NCI-H2171 treated with DMSO at 0.1 percent for 48 hours (cell line): Measurements from ENCODE around the gene CCR5.

Experiments used
- DNase-seq: peaks from one replicate; lab custom pipeline; 2025; lab: John Stamatoyannopoulos, UW

CCR5 gene

DNA sequence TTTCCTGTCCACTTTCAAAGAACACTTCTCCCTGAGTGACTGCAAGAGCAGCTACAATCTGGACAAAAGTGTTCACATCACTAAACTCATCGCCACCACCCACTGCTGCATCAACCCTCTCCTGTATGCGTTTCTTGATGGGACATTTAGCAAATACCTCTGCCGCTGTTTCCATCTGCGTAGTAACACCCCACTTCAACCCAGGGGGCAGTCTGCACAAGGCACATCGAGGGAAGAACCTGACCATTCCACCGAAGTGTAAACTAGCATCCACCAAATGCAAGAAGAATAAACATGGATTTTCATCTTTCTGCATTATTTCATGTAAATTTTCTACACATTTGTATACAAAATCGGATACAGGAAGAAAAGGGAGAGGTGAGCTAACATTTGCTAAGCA, 38.1 kb downstream of the CCR5 start:
- DNase-seq = no peak

DNA sequence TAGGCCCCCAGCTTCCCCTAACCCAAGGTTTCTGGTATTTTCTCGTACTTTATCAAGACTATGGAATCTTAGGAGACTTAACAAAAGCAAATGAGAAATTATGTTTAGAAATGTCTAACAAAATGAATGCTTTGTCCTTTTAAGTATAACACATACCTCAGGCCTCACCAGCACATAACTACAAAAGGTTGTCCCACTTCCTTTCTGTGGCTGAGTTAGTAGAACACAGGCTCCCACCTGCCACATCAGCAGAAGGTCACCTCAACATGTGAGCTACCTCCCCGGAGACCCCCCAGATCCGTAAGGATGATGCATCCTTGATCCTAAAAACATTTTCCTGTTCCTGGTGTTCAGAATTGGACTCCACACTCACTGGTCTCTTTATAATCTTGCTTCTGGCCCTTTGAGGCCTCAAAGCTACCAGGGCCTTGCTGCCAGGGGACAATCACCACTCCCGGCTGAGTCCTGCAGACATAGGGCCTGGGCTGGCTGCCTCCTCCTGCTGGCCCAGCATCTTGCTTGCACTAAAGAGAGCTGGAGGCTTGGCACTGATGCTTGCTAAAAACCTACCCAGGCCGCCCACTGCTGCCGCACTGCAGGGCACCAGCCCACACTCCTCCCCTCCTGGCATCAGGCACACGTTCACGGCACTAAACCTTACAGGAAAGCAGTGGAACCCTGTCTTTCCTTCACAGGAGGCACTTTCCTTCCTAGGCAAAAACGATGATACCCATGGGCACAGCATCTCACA, 39.2 kb downstream of the CCR5 start:
- DNase-seq = no peak

DNA sequence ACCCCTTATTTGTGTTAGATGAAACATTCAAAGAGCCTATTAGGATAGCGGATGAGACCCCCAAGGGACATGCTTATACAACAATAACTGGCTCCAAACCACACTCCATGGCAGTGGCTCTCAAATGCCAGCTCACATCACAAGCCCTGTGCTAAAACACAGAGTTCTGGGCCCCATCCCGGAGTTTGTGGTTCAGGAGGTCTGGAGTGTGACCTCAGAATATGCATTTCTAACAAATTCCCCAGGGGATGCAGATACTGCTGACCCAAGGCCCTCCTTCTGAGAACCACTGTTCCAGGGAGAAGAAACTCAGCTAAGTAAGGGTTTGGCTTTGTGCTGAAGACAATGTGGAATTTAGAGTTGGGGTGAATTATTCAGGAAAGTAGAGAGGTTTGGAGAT, 39.9 kb downstream of the CCR5 start:
- DNase-seq = no peak

DNA sequence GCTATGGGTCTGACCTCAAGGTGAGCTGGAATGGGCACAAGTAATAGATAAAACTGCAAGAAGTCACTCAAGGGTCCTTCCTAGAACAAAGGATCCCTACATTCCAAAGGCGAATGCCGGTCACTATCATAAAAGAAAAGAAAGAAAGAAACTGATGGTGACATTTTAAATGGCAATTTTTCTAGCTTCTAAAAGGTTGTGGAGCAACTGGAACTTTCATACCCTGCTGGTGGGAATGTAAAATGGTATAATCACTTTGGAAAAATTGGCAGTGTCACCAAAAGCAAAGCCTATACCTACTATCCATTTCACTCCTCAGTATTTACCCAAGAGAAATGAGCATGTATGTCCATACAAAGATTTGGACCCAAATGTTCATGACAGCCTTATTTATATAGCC, 40.5 kb downstream of the CCR5 start:
- no peak for DNase-seq

DNA sequence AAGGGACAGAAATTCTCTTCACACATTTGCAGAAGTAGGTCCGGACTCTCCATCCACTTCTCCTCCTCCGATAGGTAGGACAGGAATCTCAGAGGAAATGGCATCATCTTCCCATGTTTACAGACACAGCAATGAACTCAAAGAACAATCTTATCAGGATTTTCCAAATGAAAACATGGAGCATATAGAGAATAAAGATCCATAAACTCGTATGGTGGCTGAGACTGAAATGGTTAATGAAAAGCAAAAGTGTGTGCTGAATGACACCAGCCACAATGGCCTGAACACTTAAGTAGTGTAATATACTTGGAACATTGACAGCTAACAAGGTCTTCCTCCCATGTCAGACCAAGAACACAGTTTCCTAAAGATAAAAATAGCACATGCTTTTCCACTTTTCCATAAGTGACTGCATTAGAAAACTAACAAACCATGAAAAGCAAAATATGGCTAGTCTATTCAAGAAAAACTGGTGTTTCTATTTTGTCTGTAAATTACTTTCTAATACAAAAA, 42.1 kb downstream of the CCR5 start:
- no peak for DNase-seq

DNA sequence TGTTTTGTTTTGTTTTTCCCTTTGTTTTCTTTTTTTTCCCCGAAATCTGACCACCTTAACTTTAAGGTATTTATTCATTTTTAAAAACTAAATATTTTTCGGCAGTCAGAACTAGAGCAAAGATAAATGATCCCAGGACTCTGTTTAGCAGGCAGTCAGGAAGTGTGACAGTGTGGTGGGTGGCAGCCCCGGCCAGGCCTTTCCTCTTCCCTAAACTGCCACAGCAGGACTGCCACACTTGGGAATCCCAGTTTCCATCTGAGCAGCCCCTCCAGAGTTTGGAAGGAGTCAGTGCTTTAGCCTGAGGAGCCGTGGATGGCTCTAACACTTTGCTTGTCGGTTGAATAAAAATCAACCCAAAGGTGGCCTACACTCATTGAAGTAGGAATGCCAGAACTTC, 43.2 kb downstream of the CCR5 start:
- DNase-seq = no peak

DNA sequence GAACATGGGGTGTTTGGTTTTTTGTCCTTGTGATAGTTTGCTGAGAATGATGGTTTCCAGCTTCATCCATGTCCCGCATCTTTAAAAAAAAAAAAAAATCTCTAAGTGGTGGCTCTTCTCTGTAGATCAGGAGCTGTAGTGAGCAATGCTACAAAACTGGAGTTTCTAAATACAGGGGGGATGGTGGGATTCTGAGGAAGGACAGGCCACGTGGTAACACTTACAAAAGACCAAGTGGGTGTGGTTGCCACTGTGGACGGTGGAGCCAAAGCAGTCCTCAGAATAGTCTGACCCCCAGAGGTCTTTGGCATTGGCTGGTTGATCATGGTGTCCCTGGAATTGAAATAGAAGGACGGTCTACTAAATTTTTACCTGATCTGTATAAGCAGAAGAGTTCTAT, 44.0 kb downstream of the CCR5 start:
- no peak for DNase-seq

DNA sequence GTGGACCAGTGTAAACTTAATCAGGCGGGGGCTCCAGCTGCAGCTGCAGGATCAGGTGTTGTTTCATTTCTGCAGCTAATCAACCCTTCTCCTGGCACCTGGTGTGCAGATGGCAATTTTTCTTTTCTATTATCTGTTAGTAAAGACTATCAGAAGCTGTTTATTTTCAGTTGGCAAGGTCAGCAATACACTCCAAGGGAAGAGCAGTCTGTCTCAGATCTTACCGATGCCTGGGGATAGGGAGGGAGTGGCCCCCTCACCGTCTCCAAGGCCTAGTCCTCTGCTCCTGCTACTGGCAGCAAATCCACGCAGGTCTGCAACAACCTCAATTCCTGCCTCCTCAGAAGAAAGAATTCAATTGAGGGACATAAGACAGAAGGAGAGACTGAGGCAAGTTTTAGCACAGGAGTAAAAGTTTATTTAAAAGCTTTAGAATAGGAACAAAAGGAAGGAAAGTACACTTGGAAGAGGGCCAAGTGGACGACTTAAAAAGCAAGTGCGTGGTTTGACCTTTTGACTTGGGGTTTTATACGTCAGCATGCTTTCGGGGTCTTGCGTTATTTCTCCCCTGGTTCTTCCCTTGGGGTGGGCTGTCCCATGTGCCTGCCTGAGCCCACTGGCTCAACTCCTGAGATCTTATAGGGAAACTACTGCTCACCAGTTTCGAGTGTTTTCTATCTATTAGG, 45.5 kb downstream of the CCR5 start:
- peak; percentile 92 for DNase-seq

DNA sequence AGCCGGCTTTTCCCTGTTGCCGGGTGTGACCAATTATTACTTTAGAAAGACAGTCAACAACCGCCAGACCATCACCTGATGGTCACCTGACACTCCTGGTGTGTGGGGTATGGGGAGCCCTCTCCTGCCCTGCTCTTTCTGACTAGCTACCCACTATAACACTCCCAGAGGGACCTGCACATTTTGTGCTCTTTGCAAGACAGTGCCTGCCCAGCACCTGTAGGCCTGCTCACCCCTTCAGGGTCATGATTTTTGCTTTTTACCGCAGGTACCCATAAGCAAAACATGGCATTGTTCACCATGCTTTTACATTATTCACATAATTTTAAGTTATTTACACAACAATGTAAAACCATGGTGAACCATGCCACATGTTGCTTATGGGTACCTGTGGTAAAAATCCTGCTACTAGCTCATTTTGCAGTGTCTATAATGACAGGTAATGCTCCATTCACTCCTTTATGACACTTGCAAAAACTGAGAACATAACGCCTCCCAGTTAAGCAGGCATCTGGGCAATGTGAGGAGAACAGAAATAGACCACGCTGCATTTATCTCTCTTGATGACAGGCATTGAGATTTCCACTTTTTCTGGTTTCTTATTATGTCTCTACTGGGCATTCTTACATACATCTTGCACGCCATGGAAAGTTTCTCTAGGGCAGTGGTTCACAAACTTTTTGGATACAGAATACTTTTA, 46.2 kb downstream of the CCR5 start:
- peak; percentile 33 for DNase-seq

DNA sequence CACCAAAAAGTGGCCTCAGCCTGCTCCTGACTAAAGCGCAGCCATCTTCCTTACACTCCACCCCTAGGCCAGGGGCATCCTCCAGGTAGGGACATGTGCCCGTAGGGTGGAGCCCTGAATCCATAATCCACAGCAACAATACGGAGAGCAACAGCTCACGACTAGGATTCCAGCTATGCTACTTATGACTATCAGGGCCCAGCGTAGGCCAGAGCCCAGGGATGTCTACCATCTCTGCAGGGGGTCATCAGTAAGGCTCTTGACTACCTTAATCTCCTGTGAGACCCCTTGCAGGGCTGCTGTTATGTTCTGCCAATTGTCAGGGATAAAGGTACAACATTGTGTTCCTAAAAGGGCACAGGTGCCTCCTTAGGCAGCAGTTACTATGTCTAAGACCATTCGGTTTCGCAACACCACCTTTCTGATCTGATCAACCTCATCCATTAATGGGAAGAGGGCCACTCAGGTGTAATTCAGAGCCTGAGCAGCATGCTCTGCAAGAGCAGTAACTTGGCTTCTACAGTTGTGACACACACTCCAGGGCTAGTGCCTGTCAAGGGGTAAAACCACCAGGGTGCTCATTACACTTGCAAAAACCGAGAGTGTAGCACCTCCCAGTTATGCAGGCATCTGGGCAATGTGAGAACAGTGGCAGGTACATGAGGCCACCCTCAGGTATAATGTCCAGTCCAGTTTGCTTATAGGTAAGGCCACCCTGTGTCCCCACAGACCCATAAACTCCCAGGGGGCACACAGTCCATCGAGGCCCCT, 47.3 kb downstream of the CCR5 start:
- DNase-seq = no peak

DNA sequence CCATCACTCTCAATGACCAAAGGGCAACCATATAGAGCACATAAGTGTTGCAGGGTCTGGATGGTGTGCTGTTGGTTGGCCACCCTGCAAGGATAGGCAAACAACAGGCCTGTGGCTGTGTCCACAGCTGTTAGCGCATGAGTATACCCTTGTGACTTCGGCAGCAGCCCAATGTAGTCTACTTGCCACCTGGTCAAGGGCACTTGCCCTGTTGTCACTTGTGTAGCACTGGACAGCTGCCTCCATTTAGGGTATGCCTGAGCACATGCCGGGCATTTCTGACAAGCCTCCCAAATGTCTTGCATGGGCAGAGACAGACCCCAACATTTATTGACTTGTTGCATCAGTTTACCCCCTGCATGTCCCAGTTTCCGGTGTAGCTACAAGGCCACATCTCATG, 49.1 kb downstream of the CCR5 start:
- DNase-seq = no peak

DNA sequence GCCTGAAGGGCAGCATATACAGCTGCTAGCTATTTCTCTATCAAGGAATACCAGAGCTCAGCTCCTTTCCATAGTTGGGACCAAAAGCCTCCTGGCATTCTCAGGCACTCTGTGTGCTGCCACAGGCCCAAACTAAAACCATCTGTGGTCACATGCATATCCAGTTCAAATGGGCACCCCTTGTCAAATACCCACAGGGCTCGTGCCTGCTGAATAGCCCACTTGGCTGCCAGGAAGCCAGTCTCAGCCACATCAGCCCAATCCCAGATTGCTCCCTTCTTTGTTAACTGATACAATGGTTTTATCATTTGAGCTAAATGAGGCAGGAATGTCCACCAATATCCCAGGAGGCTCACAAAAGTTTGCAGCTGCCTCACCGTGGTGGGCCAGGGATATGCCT, 50.2 kb downstream of the CCR5 start:
- no peak for DNase-seq

DNA sequence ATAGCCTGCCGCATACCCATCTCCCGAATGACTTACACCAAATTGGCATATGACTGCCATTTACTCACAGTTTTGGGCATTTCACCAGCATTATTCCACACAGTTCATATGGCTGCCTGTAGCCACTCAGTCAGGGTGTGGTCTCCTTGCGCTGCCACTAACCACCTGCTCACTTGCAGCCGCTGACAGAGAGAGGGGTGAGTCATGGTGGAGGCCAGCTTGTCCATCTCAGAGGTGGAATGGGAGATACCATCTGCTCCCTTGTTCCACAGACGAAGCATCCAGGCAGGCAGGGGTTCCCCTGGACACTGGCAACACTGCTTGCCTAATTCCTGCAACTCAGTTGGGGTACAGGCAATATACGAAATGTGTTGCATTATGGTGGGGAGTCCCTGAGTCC, 51.9 kb downstream of the CCR5 start:
- peak; percentile 47 for DNase-seq

DNA sequence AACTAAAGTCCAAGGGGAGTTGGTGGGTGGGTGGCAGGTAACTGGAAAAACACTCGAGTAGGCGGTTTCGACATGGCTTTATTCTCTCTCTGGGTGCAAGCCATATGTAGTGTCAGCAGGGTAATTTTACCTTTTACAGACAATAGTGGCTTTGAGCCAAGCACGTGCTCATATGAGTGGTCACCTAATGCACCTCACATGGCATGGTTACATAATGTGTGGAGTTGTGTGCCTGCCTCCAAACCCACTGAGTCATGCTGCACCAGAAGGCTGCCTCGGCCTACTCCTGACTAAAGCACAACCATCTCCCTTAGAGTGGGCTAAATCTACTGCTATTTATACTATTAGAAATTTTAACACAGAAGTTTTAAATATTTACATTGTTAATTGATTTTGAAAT, 52.8 kb downstream of the CCR5 start:
- DNase-seq = peak; percentile 24
